DMS 273 (cell line): ENCODE results near the gene ZFP92.
"Not testable (repeated sequence)": the region's sequence is repeated elsewhere in the genome, so short reads cannot be mapped to it uniquely, and the experiment has no call there.

Experiments used
- DNase-seq: peaks from one replicate; lab custom pipeline; 2025; ENCODE audit not compliant: unreplicated experiment; lab: John Stamatoyannopoulos, UW

Gene ZFP92

GRCh38 chrX:153386097-153386496 is 25.2 kb upstream of the ZFP92 start:
- DNase-seq = no peak

- DNase-seq = no peak
Observed at GRCh38 chrX:153387345-153387744, 23.9 kb upstream of the ZFP92 start.

GRCh38 chrX:153387987-153388721 is 23.1 kb upstream of the ZFP92 start:
- DNase-seq = no peak

GRCh38 chrX:153388722-153389459 is 22.4 kb upstream of the ZFP92 start:
- no peak for DNase-seq

- not testable (repeated sequence) for DNase-seq
Observed at GRCh38 chrX:153389460-153389768, 21.9 kb upstream of the ZFP92 start.

GRCh38 chrX:153392642-153393321 is 18.5 kb upstream of the ZFP92 start:
- DNase-seq = no peak

- no peak for DNase-seq
Observed at GRCh38 chrX:153394612-153395011, 16.7 kb upstream of the ZFP92 start.

- no peak for DNase-seq
Observed at GRCh38 chrX:153395613-153396319, 15.5 kb upstream of the ZFP92 start.

GRCh38 chrX:153396320-153397195 is 14.7 kb upstream of the ZFP92 start:
- no peak for DNase-seq

- peak; percentile 38 for DNase-seq
Observed at GRCh38 chrX:153397256-153397960, 13.9 kb upstream of the ZFP92 start.

GRCh38 chrX:153398275-153398960 is 12.9 kb upstream of the ZFP92 start:
- no peak for DNase-seq

GRCh38 chrX:153400146-153401132 is 10.8 kb upstream of the ZFP92 start:
- DNase-seq = peak; percentile 85

GRCh38 chrX:153401133-153401764 is 10.0 kb upstream of the ZFP92 start, which contains the start of gene PNMA6E:
Gene PNMA6E (minus strand): TSS chrX:153401350. CDS start chrX:153398849, 2,501 bp downstream.
- peak; percentile 30 for DNase-seq

GRCh38 chrX:153404333-153404732 is 6.9 kb upstream of the ZFP92 start:
- not testable (repeated sequence) for DNase-seq

- no peak for DNase-seq
Observed at GRCh38 chrX:153405426-153405825, 5.8 kb upstream of the ZFP92 start.

GRCh38 chrX:153406011-153406410 is 5.3 kb upstream of the ZFP92 start:
- no peak for DNase-seq

GRCh38 chrX:153406903-153407302 is 4.4 kb upstream of the ZFP92 start:
- DNase-seq = no peak
